K562 (cell line): Measurements from ENCODE around the gene CNOT10. TPM values are rescaled to one million over a fixed set of nuclear protein-coding genes. Genes with fewer than 3 reads are reported as not detected.

Source experiments
- CBX2 ChIP-seq: fragments of 200-600 bp; sonication (generic); IDR thresholded peaks from one replicate; pipeline ENCODE4 v1.6.1; 2012; ENCODE audit warnings: mild to moderate bottlenecking, low read length, inconsistent platforms; ENCODE audit not compliant: insufficient read depth, poor library complexity, severe bottlenecking
- CREB3L1 ChIP-seq: fragments of 450-650 bp; IDR thresholded peaks from 2 replicates; pipeline ENCODE4 v1.6.1; 2014; ENCODE audit warnings: low read depth, mild to moderate bottlenecking, moderate library complexity, borderline replicate concordance
- CXXC5 ChIP-seq: fragments of 250-450 bp; sonication (Bioruptor Pico); IDR thresholded peaks from 2 replicates; pipeline ENCODE4 v1.8.0; 2022; ENCODE audit warnings: inconsistent platforms, mild to moderate bottlenecking, moderate library complexity
- FOS ChIP-seq: IDR thresholded peaks from 3 replicates; pipeline ENCODE4 v1.6.1; 2011; ENCODE audit not compliant: insufficient read length; ENCODE audit errors: extremely low read depth
- FOXA3 ChIP-seq, 2 experiments: fragments of 450-650 bp in 1 of 2; sonication (generic) in 1 of 2; formaldehyde crosslinking; IDR thresholded peaks in 1 of 2; conservative IDR thresholded peaks in 1 of 2; 2 replicates each; pipeline versions ENCODE4 v1.4.0 to v1.8.0; 2020 to 2022; ENCODE audit warnings: mild to moderate bottlenecking in 2 of 2, missing genetic modification reagents in 1 of 2
- GTF2A2 ChIP-seq: IDR thresholded peaks from 2 replicates; pipeline ENCODE4 v1.6.1; 2016; ENCODE audit warnings: mild to moderate bottlenecking, missing genetic modification characterization, missing compliant biosample characterization
- ID3 ChIP-seq, 2 experiments: fragments of 250-450 bp in 1 of 2; fragments of 450-650 bp in 1 of 2; sonication (Bioruptor Pico) in 1 of 2; IDR thresholded peaks; 2 replicates each; pipeline versions ENCODE4 v1.6.1 to v1.8.0; 2016 to 2021; ENCODE audit warnings: mild to moderate bottlenecking in 2 of 2, moderate library complexity in 2 of 2, missing compliant biosample characterization in 1 of 2, missing genetic modification characterization in 1 of 2
- IFI16 ChIP-seq: fragments of 250-450 bp; sonication (Bioruptor Pico); IDR thresholded peaks from 2 replicates; pipeline ENCODE4 v2.1.2; 2022; ENCODE audit warnings: mild to moderate bottlenecking, inconsistent platforms
- ILF3 ChIP-seq: fragments of 450-650 bp; IDR thresholded peaks from 2 replicates; pipeline ENCODE4 v1.6.1; 2018; ENCODE audit warnings: antibody characterized with exemption, mild to moderate bottlenecking, moderate library complexity, borderline replicate concordance
- MTA1 ChIP-seq: fragments of 450-650 bp; IDR thresholded peaks from 2 replicates; pipeline ENCODE4 v1.6.1; 2017; ENCODE audit warnings: borderline replicate concordance
- NBN ChIP-seq: fragments of 450-650 bp; IDR thresholded peaks from 2 replicates; pipeline ENCODE4 v1.6.1; 2016; ENCODE audit warnings: low read depth, mild to moderate bottlenecking
- PCBP2 ChIP-seq: fragments of 200-400 bp; formaldehyde crosslinking; IDR thresholded peaks from 2 replicates; pipeline ENCODE4 v1.6.1; 2018; ENCODE audit warnings: low read length, low read depth, mild to moderate bottlenecking, moderate library complexity; ENCODE audit not compliant: poor library complexity, severe bottlenecking
- RBFOX2 ChIP-seq: fragments of 200-400 bp; formaldehyde crosslinking; IDR thresholded peaks from 2 replicates; pipeline ENCODE4 v1.6.1; 2017; ENCODE audit warnings: low read depth, mild to moderate bottlenecking, low read length, moderate library complexity
- RBM34 ChIP-seq: fragments of 200-400 bp; formaldehyde crosslinking; IDR thresholded peaks from 2 replicates; pipeline ENCODE4 v1.6.1; 2018; ENCODE audit warnings: low read length, borderline replicate concordance; ENCODE audit not compliant: insufficient read depth
- SMARCA4 ChIP-seq: fragments of 450-650 bp; IDR thresholded peaks from 2 replicates; pipeline ENCODE4 v1.6.1; 2016
- SNIP1 ChIP-seq: fragments of 450-650 bp; IDR thresholded peaks from 2 replicates; pipeline ENCODE4 v1.7.1; 2017; ENCODE audit warnings: low read depth, mild to moderate bottlenecking
- TCF15 ChIP-seq: fragments of 250-450 bp; sonication (Bioruptor Pico); IDR thresholded peaks from 2 replicates; pipeline ENCODE4 v1.8.0; 2022; ENCODE audit warnings: moderate library complexity, mild to moderate bottlenecking, inconsistent platforms
- TCF7 ChIP-seq: sonication (generic); IDR thresholded peaks from 2 replicates; pipeline ENCODE4 v1.6.1; 2016; ENCODE audit warnings: antibody characterized with exemption, borderline replicate concordance
- TCF7L2 ChIP-seq: fragments of 150-350 bp; IDR thresholded peaks from 2 replicates; pipeline ENCODE4 v1.6.1; 2016; ENCODE audit warnings: low read depth, mild to moderate bottlenecking, low read length, moderate library complexity
- TRIM24 ChIP-seq, 2 experiments: fragments of 450-650 bp; IDR thresholded peaks; 2 replicates each; pipeline ENCODE4 v1.6.1; 2016
- ZBTB34 ChIP-seq: fragments of 250-450 bp; sonication (Bioruptor Pico); IDR thresholded peaks from 2 replicates; pipeline ENCODE4 v1.8.0; 2021; ENCODE audit warnings: mild to moderate bottlenecking, moderate library complexity
- ZBTB9 ChIP-seq: fragments of 450-650 bp; formaldehyde crosslinking; IDR thresholded peaks from 2 replicates; pipeline ENCODE4 v1.4.0; 2020; ENCODE audit warnings: mild to moderate bottlenecking, moderate library complexity
- ZNF217 ChIP-seq: sonication (generic); formaldehyde crosslinking; IDR thresholded peaks from 2 replicates; pipeline ENCODE4 v1.8.0; 2022; ENCODE audit warnings: mild to moderate bottlenecking, missing genetic modification reagents
- ZNF354B ChIP-seq: fragments of 250-450 bp; sonication (Bioruptor Pico); IDR thresholded peaks from 2 replicates; pipeline ENCODE4 v1.4.0; 2020
- polyA plus RNA-seq, 8 experiments: library from polyadenylated mRNA; depleted of rRNA in 4 of 8; stranded (reverse) in 5 of 8; unstranded in 3 of 8; fragments of >200 nt; fragmentation: Nextera tagmentation in 2 of 8; fragmentation: Illumina TruSeq in 1 of 8; extraction: Ambion mirVana in 2 of 8; extraction: Trizol in 1 of 8; gene quantifications; 2 replicates each; pipeline versions ENCODE4 v1.2.1 to v1.2.3, GENCODE V29; 2011 to 2014; ENCODE audit warnings: inconsistent platforms in 1 of 8, missing spikeins in 1 of 8
- total RNA-seq, 7 experiments: library from RNA; depleted of rRNA in 6 of 7; stranded (reverse); fragments of >200 nt in 6 of 7; fragmentation: Illumina TruSeq in 2 of 7; extraction: Trizol in 2 of 7; gene quantifications; 2 replicates each; pipeline versions ENCODE4 v1.2.1 to v1.2.3, GENCODE V29; 2011 to 2021; ENCODE audit warnings: low replicate concordance in 1 of 7

Gene CNOT10
- total and polyA plus RNA-seq, 9 of the 15 experiments (the other 6 are each of a cell fraction or from before 2014, with no cell fraction given) = 35.7 to 114 (median 81.9) TPM

GRCh38 chr3:32708672-32709283 lies 23.8 kb downstream of the CNOT10 start (continued):
- TF ChIP-seq FOXA3 (CRISPR knock-in tag; conservative IDR thresholded peaks at IDR 0.05 in 1 of 2, IDR thresholded peaks at IDR 0.05 in 1 of 2) (peak in 1 of 2 experiments; percentile 27; a peak in 1 of 4 replicates), TCF15 (CRISPR knock-in tag) (no peak), ZBTB34 (CRISPR knock-in tag) (no peak), RBM34 (no peak), SNIP1 (no peak), TCF7L2 (no peak), CXXC5 (CRISPR knock-in tag) (peak; percentile 71), TRIM24 (IDR thresholded peaks at IDR 0.05) (peak; percentile 87 to 89; a peak in 3 of 4 replicates), ZNF217 (CRISPR knock-in tag) (no peak), ILF3 (no peak), CBX2 (no peak), SMARCA4 (peak; percentile 76), GTF2A2 (no peak), ZBTB9 (CRISPR knock-in tag) (no peak), CREB3L1 (no peak), FOS (no peak), NBN (0 out of 2 replicates have a peak, but pooled peaks have one; percentile 34), MTA1 (peak; percentile 71; the same call in 1 of the 2 replicates), TCF7 (no peak), ZNF354B (CRISPR knock-in tag) (no peak), PCBP2 (no peak), IFI16 (no peak), RBFOX2 (no peak), ID3 (CRISPR knock-in tag; IDR thresholded peaks at IDR 0.05) (no peak), ID3 (tag; IDR thresholded peaks at IDR 0.05) (no peak)
